Uterus (tissue), 2 donors: ENCODE data around the gene LYPD6.

Source experiments
- POLR2A ChIP-seq, 2 donors: fragments of 450-650 bp; IDR thresholded peaks; one replicate each; pipeline ENCODE4 v1.6.1; 2016; ENCODE audit warnings: antibody characterized with exemption in 2 of 2, mild to moderate bottlenecking in 1 of 2, moderate library complexity in 1 of 2
- TF ChIP-seq, protein P1 (sequence below), 4 experiments: fragments of 200-600 bp in 2 of 4; fragments of 450-650 bp in 2 of 4; sonication (generic) in 2 of 4; IDR thresholded peaks; one replicate each; pipeline ENCODE4 v1.5.1; 2016 to 2019; ENCODE audit warnings: antibody characterized with exemption in 4 of 4, mild to moderate bottlenecking in 2 of 4, moderate library complexity in 1 of 4

DNA sequence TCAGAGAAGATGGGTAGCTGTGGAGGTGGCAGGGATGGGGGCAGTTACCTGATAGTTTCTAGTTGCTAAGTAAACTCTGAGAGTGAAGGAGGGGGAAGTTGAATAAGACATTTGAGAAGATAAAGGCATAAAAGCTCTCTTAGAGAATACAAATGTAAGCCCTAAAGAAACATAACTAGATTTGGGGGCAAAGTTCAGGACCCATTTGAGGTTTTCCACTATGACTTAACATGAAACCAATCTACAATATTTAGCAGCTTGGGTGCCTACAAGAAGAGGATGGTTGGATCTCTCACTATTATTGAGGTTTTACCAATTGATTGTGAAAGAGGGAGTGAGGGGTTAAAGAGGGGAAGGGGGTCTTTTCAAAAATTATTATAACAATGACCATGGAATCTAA is 34.4 kb upstream of the LYPD6 start:
- TF ChIP-seq POLR2A (IDR thresholded peaks at IDR 0.05) = no peak
- TF ChIP-seq, protein P1, sequence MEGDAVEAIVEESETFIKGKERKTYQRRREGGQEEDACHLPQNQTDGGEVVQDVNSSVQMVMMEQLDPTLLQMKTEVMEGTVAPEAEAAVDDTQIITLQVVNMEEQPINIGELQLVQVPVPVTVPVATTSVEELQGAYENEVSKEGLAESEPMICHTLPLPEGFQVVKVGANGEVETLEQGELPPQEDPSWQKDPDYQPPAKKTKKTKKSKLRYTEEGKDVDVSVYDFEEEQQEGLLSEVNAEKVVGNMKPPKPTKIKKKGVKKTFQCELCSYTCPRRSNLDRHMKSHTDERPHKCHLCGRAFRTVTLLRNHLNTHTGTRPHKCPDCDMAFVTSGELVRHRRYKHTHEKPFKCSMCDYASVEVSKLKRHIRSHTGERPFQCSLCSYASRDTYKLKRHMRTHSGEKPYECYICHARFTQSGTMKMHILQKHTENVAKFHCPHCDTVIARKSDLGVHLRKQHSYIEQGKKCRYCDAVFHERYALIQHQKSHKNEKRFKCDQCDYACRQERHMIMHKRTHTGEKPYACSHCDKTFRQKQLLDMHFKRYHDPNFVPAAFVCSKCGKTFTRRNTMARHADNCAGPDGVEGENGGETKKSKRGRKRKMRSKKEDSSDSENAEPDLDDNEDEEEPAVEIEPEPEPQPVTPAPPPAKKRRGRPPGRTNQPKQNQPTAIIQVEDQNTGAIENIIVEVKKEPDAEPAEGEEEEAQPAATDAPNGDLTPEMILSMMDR (IDR thresholded peaks at IDR 0.05) = no peak
